Ishikawa (cell line): ENCODE results near the gene R3HDML.

Experiments
- CREB1 ChIP-seq: IDR thresholded peaks from 2 replicates; pipeline ENCODE4 v1.6.1; 2012; ENCODE audit warnings: low read depth
- FOXM1 ChIP-seq: IDR thresholded peaks from 2 replicates; pipeline ENCODE4 v1.6.1; 2012; ENCODE audit warnings: low read depth, borderline replicate concordance
- NFIC ChIP-seq: IDR thresholded peaks from 2 replicates; pipeline ENCODE4 v1.6.1; 2012
- RAD21 ChIP-seq: IDR thresholded peaks from 2 replicates; pipeline ENCODE4 v1.6.1; 2012; ENCODE audit warnings: low read depth
- TAF1 ChIP-seq: IDR thresholded peaks from 2 replicates; pipeline ENCODE4 v1.6.1; 2012; ENCODE audit warnings: low read depth, mild to moderate bottlenecking
- YY1 ChIP-seq: IDR thresholded peaks from 2 replicates; pipeline ENCODE4 v1.6.1; 2012; ENCODE audit warnings: low read depth
- TF ChIP-seq, protein P1 (sequence below): IDR thresholded peaks from 2 replicates; pipeline ENCODE4 v1.6.1; 2012; ENCODE audit warnings: low read depth, mild to moderate bottlenecking
- TF ChIP-seq, protein P2 (sequence below): IDR thresholded peaks from 2 replicates; pipeline ENCODE4 v1.6.1; 2012

DNA sequence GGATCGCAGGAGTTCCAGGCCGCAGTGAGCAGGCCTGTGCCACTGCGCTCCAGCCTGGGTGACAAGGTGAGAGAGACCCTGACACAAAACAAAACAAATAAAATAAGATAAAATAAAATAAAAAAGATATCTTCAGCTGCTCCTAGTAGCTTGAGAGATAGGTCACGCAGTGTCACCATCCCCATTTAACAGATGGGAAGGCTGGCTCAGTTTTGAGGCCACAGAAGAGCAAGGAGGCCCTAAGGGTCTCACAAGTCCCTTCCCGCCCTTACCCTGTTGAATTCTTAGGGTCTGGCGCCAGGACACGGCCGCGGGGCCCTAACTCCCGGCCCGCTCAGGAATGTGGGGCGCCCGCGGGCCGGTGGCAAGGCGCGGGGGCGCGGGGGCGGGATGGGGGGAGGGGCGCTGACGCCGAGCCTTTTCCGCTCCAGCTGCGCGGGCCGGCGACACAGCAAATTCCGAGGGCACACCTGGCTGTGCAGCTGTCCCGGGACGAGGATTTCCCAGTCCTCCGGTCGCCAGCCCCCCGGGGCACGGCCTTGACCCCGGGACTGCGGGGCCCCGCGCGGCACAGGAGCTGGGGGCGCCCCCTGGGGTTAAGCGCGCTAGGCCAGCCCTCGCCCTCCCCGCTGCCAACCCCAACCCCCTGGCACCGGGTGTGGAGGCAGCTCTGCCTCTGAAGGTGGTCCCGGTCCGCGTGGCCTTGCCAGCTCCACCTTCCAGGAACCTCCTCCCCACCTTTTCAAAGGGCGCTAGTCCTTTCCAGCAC, 10.3 kb upstream of the R3HDML start:
- no peak for TF ChIP-seq YY1
- no peak for TF ChIP-seq FOXM1
- TF ChIP-seq, protein P1, sequence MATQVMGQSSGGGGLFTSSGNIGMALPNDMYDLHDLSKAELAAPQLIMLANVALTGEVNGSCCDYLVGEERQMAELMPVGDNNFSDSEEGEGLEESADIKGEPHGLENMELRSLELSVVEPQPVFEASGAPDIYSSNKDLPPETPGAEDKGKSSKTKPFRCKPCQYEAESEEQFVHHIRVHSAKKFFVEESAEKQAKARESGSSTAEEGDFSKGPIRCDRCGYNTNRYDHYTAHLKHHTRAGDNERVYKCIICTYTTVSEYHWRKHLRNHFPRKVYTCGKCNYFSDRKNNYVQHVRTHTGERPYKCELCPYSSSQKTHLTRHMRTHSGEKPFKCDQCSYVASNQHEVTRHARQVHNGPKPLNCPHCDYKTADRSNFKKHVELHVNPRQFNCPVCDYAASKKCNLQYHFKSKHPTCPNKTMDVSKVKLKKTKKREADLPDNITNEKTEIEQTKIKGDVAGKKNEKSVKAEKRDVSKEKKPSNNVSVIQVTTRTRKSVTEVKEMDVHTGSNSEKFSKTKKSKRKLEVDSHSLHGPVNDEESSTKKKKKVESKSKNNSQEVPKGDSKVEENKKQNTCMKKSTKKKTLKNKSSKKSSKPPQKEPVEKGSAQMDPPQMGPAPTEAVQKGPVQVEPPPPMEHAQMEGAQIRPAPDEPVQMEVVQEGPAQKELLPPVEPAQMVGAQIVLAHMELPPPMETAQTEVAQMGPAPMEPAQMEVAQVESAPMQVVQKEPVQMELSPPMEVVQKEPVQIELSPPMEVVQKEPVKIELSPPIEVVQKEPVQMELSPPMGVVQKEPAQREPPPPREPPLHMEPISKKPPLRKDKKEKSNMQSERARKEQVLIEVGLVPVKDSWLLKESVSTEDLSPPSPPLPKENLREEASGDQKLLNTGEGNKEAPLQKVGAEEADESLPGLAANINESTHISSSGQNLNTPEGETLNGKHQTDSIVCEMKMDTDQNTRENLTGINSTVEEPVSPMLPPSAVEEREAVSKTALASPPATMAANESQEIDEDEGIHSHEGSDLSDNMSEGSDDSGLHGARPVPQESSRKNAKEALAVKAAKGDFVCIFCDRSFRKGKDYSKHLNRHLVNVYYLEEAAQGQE = no peak
- TF ChIP-seq CREB1 = no peak
- TF ChIP-seq TAF1 = no peak
- TF ChIP-seq RAD21 = no peak
- TF ChIP-seq, protein P2, sequence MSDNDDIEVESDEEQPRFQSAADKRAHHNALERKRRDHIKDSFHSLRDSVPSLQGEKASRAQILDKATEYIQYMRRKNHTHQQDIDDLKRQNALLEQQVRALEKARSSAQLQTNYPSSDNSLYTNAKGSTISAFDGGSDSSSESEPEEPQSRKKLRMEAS = no peak
- TF ChIP-seq NFIC = no peak
